Measurements from ENCODE around the gene CASQ1.

The CASQ1 gene

GRCh38 chr1:160189649-160190625, at the start of gene CASQ1:
CASQ1 (plus strand) TSS chr1:160190575; CDS start chr1:160190752, 177 bp downstream.
- no peak within 1 kb of the TSS for H3K27ac ChIP-seq
- TF ChIP-seq ZFX (IDR thresholded peaks at IDR 0.05), result no peak
- TF ChIP-seq CTCF (conservative IDR thresholded peaks at IDR 0.05), result no peak

- H3K27ac ChIP-seq, result no peak overlapping the region
- TF ChIP-seq ZFX (IDR thresholded peaks at IDR 0.05) (no peak), CTCF (conservative IDR thresholded peaks at IDR 0.05) (no peak)
Observed at GRCh38 chr1:160143695-160144094, 46.7 kb upstream of the CASQ1 start.

- TF ChIP-seq ZFX (IDR thresholded peaks at IDR 0.05) (no peak), CTCF (conservative IDR thresholded peaks at IDR 0.05) (no peak)
- H3K27ac ChIP-seq, result no peak overlapping the region
Observed at GRCh38 chr1:160144921-160145320, 45.5 kb upstream of the CASQ1 start.

- TF ChIP-seq CTCF (conservative IDR thresholded peaks at IDR 0.05) (no peak), ZFX (IDR thresholded peaks at IDR 0.05) (no peak)
- H3K27ac ChIP-seq, result no peak overlapping the region
Observed at GRCh38 chr1:160146107-160146506, 44.3 kb upstream of the CASQ1 start.

DNA sequence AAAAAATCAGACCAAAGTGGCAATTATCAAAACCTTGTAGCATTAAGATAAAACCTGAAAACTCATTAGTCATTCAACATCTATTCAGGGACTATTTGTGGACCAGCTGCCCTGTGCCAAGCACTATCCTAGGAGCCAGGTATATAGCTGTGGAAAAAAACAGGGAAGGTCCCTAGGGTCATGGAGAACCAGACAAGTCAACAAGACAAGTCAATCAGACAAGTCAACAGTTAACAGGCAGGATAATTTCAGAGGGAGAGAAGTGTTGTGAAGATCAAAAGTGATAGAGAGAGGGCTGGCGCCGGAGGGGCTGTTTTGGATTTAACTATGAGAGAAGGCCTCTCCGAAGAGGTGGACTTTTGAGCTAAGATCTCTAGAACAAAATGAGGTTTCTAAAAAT, 42.3 kb upstream of the CASQ1 start:
- TF ChIP-seq ZFX (IDR thresholded peaks at IDR 0.05), result no peak
- TF ChIP-seq CTCF (conservative IDR thresholded peaks at IDR 0.05), result no peak
- H3K27ac ChIP-seq, result no peak overlapping the region

- TF ChIP-seq CTCF (conservative IDR thresholded peaks at IDR 0.05), result no peak
- TF ChIP-seq ZFX (IDR thresholded peaks at IDR 0.05), result no peak
- no peak overlapping the region for H3K27ac ChIP-seq
Observed at GRCh38 chr1:160149233-160149632, 41.1 kb upstream of the CASQ1 start.

GRCh38 chr1:160149716-160150115, 40.7 kb upstream of the CASQ1 start:
- no peak for TF ChIP-seq ZFX (IDR thresholded peaks at IDR 0.05)
- TF ChIP-seq CTCF (conservative IDR thresholded peaks at IDR 0.05), result no peak
- H3K27ac ChIP-seq, result no peak overlapping the region

Data from C4-2B (cell line).